Kidney (tissue), 14 donors: ENCODE data around the gene ODC1. TPM values are rescaled to one million over a fixed set of nuclear protein-coding genes. Genes with fewer than 3 reads are reported as not detected.

Experiments
- DNase-seq, 5 donors: peaks; one replicate each; pipeline ENCODE4 v3.0.0-alpha.2; 2013 to 2020
- FAIRE-seq: peaks from 2 replicates; lab custom pipeline; 2012; peaks lifted over from hg19 to GRCh38; lab: Jason Lieb, UNC
- H3K27ac ChIP-seq, 2 donors: one replicate each; pipeline ENCODE4 v1.7.0; 2013; ENCODE audit warnings: low read depth in 2 of 2, low read length in 2 of 2, inconsistent platforms in 1 of 2
- H3K27me3 ChIP-seq: one replicate; pipeline ENCODE4 v1.7.1; 2013; ENCODE audit warnings: low read length, inconsistent platforms; ENCODE audit not compliant: control insufficient read depth, insufficient read depth
- H3K36me3 ChIP-seq, 3 donors: one replicate each; pipeline versions ENCODE4 v1.7.0 to v1.7.1; 2013; ENCODE audit warnings: low read length in 3 of 3, control low read depth in 1 of 3, inconsistent platforms in 1 of 3; ENCODE audit not compliant: insufficient read depth in 3 of 3, control insufficient read depth in 2 of 3
- H3K4me1 ChIP-seq, 3 donors: one replicate each; pipeline versions ENCODE4 v1.7.0 to v1.7.1; 2013; ENCODE audit warnings: low read length in 3 of 3, inconsistent platforms in 1 of 3, low read depth in 1 of 3; ENCODE audit not compliant: control insufficient read depth in 2 of 3, insufficient read depth in 2 of 3
- H3K4me3 ChIP-seq, 3 donors: one replicate each; pipeline versions ENCODE4 v1.7.0 to v1.8.1; 2013; ENCODE audit warnings: low read length in 3 of 3, control low read depth in 1 of 3, inconsistent platforms in 1 of 3
- H3K9ac ChIP-seq, 3 donors: one replicate each; pipeline versions ENCODE4 v1.7.0 to v1.7.1; 2013; ENCODE audit warnings: low read length in 3 of 3, control low read depth in 1 of 3, inconsistent platforms in 1 of 3
- H3K9me3 ChIP-seq, 3 donors: one replicate each; pipeline versions ENCODE4 v1.7.0 to v1.7.1; 2013; ENCODE audit warnings: low read length in 3 of 3, control low read depth in 1 of 3, inconsistent platforms in 1 of 3; ENCODE audit not compliant: control insufficient read depth in 2 of 3, insufficient read depth in 1 of 3
- intact Hi-C: fragments of 100-400 bp; cut with DNase I; formaldehyde crosslinking; loops from one replicate; pipeline ENCODE4 v1.11.1; 2022
- polyA plus RNA-seq: library from polyadenylated mRNA; stranded (reverse); fragments of 350-450 nt; fragmentation: Illumina TruSeq; extraction: RNeasy Lipid Tissue Mini Kit (QIAGEN cat#74804); gene quantifications from one replicate; pipeline ENCODE4 v1.2.3, GENCODE V29; 2014; ENCODE audit warnings: low read depth, low replicate concordance; ENCODE audit not compliant: insufficient read depth
- total RNA-seq: library from RNA; stranded (reverse); fragmentation: NEBNext Ultra II Directional; extraction: Animal tissue kit (Norgen Biotek cat#: 25700); gene quantifications from one replicate; pipeline ENCODE4 v1.2.1, GENCODE V29; 2021
- TF ChIP-seq, protein P1 (sequence below): IDR thresholded peaks from 3 replicates; pipeline ENCODE4 v1.5.1; 2012; ENCODE audit warnings: mild to moderate bottlenecking, moderate library complexity, borderline replicate concordance; ENCODE audit not compliant: insufficient read depth; ENCODE audit errors: extremely low read depth
- donor health status: control.
- donor health status: control.
- donor health status: control.
- donor health status: control.
- donor health status: control.
- donor health status: DM: yes; HTN: yes; CAD: no.
- donor health status: Normal renal cell carcinoma (clear cell type).

The ODC1 gene
- total and polyA plus RNA-seq, 2 donors from 2014 or later, result 94.4 to 97.5 TPM

GRCh38 chr2:10397878-10398277 lies 50.2 kb downstream of the ODC1 start:
- Histone ChIP-seq H3K9me3 (no peaks in the 10 kb centered on the region), H3K4me1 (peaks cover 0 to 33% (median 22%) of the 10 kb centered on the region in 3 donors), H3K27ac (no peak overlapping the region), H3K27me3 (no peaks in the 10 kb centered on the region), H3K9ac (no peak overlapping the region), H3K4me3 (no peak overlapping the region), H3K36me3 (no peaks in the 10 kb centered on the region)
- FAIRE-seq (no peak), DNase-seq (no peak)
- TF ChIP-seq, protein P1, sequence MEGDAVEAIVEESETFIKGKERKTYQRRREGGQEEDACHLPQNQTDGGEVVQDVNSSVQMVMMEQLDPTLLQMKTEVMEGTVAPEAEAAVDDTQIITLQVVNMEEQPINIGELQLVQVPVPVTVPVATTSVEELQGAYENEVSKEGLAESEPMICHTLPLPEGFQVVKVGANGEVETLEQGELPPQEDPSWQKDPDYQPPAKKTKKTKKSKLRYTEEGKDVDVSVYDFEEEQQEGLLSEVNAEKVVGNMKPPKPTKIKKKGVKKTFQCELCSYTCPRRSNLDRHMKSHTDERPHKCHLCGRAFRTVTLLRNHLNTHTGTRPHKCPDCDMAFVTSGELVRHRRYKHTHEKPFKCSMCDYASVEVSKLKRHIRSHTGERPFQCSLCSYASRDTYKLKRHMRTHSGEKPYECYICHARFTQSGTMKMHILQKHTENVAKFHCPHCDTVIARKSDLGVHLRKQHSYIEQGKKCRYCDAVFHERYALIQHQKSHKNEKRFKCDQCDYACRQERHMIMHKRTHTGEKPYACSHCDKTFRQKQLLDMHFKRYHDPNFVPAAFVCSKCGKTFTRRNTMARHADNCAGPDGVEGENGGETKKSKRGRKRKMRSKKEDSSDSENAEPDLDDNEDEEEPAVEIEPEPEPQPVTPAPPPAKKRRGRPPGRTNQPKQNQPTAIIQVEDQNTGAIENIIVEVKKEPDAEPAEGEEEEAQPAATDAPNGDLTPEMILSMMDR, result no peak
- intact Hi-C loops, result no loop called here

DNA sequence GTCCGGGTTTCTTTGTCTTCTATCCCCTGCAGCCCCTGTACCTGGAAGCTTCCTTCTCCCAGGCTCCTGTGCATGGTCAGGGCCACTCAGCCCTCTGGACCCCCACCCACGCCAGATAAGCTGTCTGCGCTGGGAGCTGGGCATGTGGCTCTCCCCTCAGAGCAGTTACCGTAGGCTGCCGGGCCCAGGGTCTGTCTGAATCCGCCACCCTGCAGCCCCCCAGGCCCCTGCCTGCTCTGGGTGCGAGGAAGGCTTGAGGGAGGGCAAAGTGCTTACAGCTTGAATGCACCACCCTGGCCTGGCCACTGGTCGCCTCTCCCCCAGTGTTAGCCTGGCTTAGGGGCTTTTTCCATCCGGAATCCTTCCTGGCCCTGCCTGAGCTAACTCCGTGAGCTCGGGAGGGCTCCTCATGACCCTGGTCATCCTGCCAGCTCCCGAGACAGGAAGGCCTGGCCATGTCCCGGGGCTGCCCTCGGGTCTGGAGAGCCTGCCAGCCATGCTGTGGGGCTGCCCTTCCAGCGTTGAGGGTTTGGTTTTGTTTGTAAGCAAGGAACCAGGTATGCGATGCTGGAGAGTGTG lies 50.7 kb downstream of the ODC1 start:
- intact Hi-C loops, result no loop called here
- Histone ChIP-seq H3K27ac (no peak overlapping the region), H3K9me3 (no peaks in the 10 kb centered on the region), H3K4me1 (peaks cover 0 to 33% (median 20%) of the 10 kb centered on the region in 3 donors), H3K36me3 (no peaks in the 10 kb centered on the region), H3K4me3 (no peak overlapping the region), H3K9ac (no peak overlapping the region), H3K27me3 (no peaks in the 10 kb centered on the region)
- TF ChIP-seq, protein P1, result no peak
- DNase-seq (no peak), FAIRE-seq (no peak)

DNA sequence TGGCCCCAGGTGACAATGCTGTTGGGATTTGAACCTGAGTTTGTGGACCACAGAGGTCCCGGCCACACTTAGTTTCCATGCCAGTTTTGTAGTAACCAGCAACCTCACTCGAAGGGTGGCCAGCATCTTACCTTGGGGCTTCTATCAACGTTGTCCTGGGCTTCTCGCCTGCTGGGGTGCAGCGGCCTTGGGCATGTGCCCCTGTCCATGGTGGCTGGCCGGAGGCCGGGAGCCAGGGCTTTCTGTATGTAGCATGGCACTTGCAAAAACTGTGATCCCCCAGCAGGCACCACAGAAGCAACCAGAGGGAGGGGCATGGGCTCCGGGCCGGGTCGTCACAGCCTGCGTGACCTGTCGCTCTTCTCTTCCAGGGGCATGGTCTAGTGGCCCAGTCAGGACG lies 51.7 kb downstream of the ODC1 start:
- no peak overlapping the region for H3K27ac ChIP-seq
- TF ChIP-seq, protein P1, result no peak
- no peaks in the 10 kb centered on the region for H3K9me3 ChIP-seq
- no peak overlapping the region for H3K9ac ChIP-seq
- no peaks in the 10 kb centered on the region for H3K27me3 ChIP-seq
- H3K36me3 ChIP-seq, result no peaks in the 10 kb centered on the region
- H3K4me3 ChIP-seq, result no peak overlapping the region
- no peak for DNase-seq
- peaks cover 0 to 26% (median 20%) of the 10 kb centered on the region in 3 donors for H3K4me1 ChIP-seq
- intact Hi-C loops, result no loop called here
- no peak for FAIRE-seq

- no peaks in the 10 kb centered on the region for H3K36me3 ChIP-seq
- DNase-seq (no peak), FAIRE-seq (no peak)
- TF ChIP-seq, protein P1, result no peak
- H3K4me1 ChIP-seq, result peaks cover 0 to 21% (median 14%) of the 10 kb centered on the region in 3 donors
- no peak overlapping the region for H3K27ac ChIP-seq
- no peak overlapping the region for H3K9ac ChIP-seq
- intact Hi-C loops, result no loop called here
- H3K9me3 ChIP-seq, result no peaks in the 10 kb centered on the region
- no peak overlapping the region for H3K4me3 ChIP-seq
- no peaks in the 10 kb centered on the region for H3K27me3 ChIP-seq
Measured at GRCh38 chr2:10395893-10396292, 52.2 kb downstream of the ODC1 start.
